ENCODE results near the gene SLC35A2.

DNA sequence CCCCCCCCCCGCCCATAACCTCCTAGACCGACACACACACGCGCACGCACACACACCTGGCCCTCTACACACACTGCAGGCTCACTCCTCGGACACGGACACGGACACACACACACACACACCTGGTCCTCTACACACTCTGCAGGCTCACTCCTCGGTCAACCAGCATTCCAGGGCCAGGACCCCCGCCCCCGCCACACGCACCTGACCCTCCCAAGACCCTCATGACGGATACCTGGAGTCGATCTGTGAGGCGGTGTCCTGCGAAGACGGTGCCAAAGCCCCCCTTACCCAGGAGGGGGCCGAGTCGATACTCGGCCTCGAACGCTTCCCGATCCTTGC is 6.8 kb upstream of the SLC35A2 start:
- TF ChIP-seq, protein P1, sequence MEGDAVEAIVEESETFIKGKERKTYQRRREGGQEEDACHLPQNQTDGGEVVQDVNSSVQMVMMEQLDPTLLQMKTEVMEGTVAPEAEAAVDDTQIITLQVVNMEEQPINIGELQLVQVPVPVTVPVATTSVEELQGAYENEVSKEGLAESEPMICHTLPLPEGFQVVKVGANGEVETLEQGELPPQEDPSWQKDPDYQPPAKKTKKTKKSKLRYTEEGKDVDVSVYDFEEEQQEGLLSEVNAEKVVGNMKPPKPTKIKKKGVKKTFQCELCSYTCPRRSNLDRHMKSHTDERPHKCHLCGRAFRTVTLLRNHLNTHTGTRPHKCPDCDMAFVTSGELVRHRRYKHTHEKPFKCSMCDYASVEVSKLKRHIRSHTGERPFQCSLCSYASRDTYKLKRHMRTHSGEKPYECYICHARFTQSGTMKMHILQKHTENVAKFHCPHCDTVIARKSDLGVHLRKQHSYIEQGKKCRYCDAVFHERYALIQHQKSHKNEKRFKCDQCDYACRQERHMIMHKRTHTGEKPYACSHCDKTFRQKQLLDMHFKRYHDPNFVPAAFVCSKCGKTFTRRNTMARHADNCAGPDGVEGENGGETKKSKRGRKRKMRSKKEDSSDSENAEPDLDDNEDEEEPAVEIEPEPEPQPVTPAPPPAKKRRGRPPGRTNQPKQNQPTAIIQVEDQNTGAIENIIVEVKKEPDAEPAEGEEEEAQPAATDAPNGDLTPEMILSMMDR (IDR thresholded peaks at IDR 0.05) = no peak
- TF ChIP-seq POLR2AphosphoS5 (IDR thresholded peaks at IDR 0.05; ENCODE audit: insufficient read depth in 1 of 2, low read depth in 1 of 2) (no peak), POLR2A (IDR thresholded peaks at IDR 0.05) (no peak)
